GM18520 (cell line): Measurements from ENCODE around the gene TCF20.

ENCODE experiments used
- ATAC-seq: cut with Tn5 transposase; IDR thresholded peaks from one replicate; pipeline ENCODE4 v1.9.1; 2021; ENCODE audit not compliant: unreplicated experiment

The TCF20 gene

DNA sequence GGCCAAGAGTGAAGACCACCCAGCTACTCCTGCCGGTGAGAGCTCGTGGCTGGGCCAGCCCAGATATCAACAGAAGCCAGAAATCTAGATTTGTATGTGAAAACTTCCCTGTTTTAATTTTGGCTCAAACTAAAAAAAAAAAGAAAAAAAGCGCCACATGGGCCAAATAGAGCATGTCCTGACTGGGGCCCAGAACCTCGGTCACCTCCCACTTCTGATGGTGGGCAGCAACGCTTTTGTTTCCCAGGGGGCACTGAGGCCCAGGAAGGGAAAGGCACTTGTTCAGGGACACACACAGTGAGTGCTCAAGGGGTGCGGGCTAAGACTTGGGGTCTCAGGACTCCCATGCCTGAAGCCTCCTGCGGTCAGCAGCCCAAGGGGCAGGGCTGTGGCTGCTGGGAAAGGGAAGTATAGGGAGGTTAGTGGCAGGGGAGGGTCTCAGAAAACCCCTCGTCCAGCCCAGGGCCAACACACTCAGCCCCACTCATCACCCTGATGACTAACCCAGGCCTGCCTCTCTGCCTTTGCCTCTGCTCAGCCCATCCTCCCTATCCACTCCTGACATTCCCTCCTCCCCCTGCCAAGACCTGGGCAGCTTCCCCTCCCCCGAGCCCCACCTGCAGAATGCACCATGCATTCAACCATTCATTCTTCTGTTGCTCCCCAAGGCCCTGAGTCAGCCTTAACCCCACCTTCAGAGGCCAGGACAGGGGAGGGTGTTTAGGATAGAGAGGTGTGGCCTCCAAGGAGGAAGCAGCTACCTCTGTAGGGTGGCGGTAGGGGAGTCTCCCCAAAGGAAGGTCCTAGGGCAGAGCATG lies 30.0 kb upstream of the TCF20 start:
- no peak for ATAC-seq

DNA sequence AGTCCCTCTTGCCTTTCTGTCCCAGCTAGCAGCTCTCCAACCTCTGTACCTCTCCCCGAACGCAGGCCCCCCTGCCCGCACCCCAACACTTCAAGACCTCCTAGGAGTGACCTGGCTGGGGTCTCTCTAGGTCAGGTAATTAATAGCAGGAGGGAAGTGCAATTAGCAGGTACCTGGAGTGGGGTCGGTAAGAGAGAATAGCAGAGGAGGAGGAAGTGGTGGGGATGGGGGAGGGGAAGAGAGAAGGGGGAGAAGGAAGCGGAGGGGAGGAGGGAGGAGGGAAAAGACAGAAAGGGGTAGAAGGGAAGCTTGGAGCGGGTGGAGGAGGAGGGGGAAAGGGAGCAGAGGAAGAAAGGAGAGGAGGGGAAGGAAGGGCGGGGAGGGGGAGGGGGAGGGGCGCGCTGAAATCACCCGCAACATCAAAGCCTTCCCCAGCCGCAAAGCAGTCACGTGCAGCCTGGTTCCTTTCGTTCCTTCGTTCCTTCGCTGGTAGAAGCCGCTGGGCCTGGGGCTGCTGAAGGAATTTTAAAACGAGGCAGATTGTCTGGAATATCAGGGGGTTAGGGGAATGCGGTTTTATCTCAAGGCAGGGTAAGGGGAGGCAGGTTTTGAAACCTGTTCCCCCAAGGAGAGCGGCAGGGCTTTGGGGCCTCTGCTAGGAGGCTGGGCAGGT lies 29.3 kb upstream of the TCF20 start:
- no peak for ATAC-seq

DNA sequence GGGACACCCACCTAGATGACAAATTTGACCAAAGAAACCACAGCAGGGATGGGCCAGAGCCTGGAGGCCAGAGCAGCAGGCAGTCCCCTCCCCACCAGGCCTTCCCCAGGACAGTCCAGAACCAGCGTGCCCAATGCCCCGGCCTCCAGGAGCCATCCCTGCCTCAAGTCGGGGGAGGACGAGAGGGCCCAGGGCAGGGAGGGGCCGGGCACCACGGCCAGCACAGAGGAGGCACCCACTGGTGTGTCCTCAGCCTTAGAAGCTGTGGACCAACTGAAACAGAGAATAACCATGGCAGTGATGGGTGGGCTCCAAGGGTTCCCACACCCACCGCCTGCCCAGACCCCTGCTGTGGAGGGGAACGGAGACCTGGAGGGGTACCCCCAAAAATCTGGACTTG lies 28.3 kb upstream of the TCF20 start:
- no peak for ATAC-seq

DNA sequence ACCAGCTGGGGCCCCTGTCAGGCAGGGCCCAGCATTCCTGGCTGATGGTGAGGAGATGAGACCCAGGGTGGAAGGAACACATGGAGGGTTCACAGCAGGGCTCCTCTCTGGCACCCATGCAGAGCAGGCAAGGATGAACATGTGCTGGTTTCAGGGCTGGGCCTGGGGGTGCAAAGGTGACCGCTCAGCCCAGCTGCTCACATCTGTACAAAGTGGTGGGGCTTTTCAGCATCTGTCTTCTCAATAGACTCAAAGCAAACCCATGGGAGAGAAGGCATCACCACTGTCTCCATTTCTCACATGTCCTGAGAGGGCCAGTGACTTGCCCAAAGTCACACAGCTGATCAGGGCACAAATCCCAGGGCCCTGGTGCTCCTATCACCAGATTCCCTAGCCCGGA lies 27.3 kb upstream of the TCF20 start:
- ATAC-seq, result no peak

DNA sequence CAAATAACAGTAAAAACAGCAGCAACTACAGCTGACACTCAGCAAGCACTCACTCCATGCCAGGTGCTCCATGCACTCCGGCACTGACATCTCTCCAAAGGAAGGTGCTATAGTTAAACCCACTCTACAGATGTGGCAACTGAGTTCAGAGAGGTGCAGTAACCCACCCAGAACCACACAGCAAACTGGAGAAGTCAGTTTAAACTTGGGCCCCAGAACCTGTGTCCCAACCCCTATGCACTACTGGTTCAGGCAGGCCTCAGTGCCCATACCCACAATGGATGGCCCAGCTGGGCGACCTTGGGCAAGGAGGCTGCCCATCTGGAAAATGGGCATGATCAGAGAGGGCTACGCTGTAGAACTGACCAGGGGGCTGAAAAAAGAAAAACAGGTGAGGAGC lies 26.4 kb upstream of the TCF20 start:
- no peak for ATAC-seq

DNA sequence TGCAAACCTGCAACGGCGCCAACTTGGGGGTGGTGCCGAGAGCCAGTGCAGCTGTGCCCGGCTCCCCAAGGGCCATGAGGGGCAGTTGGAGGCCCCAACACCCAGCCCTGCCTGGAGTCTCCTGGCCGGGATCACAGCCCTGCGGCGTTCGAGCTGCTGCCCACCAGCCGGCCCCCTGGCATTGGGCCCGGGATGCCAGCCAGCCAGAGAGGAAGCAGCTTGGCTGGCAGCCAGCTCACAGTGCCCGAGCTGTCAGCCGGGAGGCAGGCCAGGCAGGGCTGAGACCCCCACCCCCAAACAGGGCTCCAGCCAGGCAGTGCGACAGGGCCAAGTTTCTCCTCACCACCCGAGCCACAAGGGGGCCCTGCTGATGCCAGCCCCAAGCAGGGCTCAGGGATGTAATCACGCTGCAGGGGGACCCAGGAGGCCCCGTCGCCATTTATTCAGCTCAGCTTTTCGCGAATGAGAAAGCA lies 26.0 kb upstream of the TCF20 start:
- no peak for ATAC-seq

DNA sequence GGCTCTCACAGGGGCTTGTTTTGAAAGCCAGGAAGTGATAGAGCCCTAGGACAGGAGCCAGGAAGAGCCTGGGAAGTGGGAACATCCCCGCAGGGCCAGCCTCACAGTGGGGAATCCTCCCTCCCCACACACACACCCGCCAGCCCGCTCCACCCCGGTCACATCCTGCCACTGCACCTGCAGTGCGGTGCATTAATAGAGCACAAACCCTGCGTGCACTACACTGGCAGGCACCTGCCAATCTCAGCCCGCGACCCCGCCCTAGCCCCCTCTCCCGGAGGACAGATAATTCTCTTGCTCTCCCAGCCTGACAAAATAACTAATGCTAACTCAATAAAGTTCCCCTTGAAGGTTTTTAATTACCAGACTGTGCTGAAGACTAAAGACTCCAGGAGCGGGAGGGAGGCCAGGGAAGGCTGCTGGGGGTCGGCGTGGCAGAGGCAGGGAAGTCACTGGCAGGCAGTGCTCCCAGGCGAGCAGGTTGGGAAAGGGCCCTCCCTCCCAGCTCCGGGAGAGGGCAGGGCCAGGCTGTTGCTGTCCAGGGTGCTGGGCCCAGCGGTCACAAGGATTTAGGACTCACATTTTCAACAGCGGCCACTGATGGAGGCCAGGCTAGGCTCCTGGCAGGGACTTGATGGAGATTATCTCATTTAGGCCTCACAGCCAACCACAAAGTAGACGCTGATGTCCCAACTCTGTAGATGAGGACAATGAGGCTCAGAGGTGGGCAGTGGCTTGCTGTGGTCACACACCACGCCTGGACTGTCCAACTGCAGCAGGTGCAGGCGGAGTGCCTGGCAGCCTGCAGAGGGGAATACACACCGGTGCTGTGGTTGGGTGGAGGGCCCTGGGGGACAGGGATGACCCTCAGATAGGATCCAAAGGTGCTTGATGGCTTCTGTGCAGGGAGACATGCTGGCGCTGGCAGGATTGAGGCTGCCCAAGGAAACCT lies 23.9 kb upstream of the TCF20 start:
- no peak for ATAC-seq

DNA sequence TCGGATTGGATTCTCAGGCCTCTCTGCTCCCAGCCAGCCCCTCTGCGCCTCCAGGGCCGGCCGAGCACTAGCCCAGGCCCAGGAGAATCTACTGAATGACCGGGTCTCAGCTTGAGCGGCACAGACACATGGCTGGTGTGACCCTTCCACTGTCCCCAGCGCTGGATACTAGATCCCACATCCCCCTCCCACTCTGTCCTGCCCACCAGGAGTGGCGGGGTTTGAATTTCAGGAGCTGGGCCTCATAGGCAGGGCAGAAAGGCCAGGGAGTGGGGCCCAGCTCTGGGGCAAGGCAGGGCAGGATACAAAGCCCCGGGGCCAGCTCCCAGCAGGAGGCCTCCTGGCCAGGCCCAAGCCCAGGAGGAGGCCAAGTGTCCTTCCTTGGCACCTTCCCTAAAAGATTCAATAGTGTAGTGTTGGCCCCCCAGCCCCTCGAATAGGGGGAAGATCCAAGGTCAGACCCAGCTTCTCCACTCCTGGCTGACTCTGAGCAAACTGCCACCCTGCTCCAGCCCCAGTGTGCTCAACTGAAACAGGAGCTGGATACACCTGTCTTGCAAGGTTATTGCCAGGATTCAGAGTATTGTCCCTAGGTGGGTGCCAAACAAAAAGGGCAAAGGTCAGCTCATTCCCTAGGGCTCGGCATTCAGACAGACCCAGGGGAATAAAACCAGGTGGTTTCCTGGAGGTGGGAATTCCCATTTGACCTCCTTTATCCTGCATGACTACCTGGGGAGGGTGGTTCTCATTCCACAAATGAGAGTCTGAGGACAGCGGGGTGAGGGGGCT lies 22.5 kb upstream of the TCF20 start:
- no peak for ATAC-seq

DNA sequence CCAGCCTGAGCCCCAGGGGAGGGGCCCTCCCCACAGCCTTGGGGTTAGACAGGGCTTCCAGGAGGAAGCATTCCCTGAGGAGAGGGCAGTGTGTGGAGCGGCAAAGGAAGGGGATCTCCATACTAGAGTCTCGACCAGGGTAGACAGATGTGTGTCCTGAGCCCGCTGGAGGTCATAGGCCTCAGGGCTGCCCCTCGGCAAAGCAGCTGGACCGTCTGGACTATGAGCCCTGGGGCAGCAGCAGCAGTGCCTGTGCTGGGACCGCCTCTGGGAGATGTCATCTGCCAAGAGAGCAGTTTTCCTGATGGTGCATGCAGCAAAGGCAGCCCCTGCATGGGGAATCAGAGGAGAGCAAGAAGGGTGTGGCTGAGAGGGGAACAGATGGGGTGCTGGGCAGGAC lies 20.8 kb upstream of the TCF20 start:
- ATAC-seq, result no peak

DNA sequence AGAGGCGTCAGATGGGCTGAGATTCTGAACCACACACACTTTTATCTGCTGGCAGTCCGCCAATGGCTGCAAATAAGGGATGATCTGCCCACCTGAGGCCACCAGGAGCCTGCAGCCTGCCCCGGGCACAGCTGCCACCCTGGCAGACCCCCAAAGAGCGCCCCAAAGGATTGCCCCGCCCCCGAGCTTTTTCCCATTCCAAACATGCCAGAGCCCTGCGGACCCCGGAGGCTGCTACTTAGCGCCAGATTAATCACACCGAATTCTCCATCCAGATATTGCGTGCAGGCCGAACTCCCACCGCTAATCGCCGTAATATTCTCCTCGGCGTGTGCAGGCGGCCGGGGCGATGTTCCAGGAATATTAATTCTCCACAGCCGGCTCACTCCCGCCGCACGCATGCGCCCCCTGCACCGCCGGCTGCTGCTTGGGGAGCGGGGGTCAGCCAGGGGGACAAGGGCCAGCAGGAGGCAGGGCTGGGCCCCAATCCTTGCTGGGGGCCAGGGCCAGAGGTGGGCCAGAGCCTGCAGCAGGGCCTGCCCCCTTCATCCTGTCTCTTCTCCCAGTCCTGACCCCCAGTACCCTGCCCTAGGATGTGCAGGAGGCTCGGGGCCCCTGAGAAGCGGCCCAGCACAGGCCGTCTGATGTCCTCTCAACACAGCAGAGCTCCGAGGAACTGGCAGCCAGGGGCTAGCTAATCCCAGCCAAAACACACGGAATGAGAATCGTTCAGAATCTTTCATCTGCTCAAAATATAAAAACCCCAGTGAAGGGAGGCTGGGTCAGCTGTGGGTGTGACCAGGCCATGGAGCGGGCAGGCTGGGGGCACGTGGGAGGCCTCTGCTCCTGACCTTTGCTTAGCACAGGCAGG lies 19.5 kb upstream of the TCF20 start:
- no peak for ATAC-seq

DNA sequence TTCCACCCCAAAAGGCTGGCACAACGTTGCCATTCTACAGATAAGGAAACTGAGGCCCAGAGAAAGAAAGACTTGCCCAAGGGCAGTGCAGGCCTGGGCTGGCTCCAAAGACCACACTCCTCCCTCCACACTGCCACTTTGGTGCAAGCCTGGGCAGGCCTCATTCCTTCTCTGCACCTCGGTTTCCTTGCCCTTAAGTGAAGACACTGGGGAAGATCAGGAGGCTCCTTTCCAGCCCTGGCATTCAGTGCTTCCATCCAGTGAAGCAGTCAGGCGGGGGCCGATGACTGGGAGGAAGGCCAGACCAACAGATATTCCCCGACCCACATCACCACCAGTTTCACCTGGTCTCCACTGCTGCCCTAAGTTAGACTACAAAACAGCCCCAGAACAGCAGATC lies 18.3 kb upstream of the TCF20 start:
- no peak for ATAC-seq

DNA sequence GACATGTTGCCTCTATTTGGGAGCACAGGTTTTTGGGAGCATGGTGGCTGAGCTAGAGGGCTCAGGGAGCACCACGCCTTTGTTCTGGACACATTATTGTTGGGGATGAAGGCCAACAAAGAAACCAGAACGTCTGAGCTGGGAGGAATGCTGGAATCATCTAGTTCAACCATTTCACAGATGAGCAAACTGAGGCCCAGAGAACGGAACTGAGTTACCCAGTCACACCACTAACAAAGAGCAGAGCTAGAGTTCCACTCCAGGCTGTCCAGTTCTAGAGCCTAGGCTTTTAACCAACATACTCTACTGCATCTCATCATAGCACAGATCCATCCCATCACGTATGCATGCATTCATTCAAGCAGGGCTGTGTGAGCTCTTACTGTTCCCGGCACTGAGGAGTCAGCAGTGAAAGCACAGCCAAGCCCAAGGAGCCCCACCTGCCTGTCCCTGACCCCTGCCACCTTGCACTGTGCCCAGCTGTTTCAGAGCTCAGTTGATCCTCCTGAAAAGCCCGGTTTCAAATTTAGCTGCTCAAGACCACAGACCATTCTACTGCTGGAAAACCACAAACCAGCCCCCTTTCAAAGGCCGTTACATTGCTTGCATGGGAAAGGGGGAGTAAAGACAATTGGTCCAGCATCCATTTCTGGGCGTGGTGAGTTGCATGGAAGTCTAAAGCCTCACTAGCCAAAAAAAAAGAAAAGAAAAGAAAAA lies 16.9 kb upstream of the TCF20 start:
- ATAC-seq, result no peak

DNA sequence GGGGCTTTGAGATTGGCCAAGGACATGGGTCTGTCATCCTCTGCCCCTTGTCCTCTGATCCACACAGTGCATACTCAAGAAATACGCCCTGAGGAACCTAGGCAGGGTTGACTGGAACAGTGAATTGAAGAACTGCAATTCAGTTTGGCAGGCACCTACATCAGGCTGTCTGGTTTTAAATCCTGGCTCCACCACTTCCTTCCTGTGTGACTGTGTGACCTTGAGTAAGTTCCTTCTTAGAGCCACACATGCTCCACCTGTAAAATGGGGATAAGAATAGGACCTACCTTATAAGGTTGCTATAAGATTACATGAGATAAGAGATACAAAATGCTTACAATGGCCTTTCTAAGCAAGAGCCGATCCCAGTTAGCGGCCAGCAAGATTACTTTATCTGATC lies 15.8 kb upstream of the TCF20 start:
- no peak for ATAC-seq

DNA sequence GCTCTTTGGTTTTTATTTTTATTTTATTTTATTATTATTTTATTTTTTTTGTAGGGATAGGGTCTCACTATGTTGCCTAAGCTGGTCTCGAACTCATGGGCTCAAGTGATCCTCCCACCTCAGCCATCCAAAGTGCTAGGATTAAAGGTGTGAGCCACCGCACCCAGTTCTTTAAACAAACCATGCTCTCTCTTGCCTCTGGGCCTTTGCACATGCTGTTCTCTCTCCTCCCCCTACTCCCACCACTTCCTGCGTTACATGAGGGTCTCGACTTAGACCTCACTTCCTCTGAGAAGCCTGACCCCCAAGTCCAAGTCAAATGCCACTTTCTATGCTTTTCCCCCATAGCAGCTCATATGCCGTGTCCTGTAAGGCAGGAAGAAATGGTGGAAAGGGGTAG lies 15.2 kb upstream of the TCF20 start:
- no peak for ATAC-seq

DNA sequence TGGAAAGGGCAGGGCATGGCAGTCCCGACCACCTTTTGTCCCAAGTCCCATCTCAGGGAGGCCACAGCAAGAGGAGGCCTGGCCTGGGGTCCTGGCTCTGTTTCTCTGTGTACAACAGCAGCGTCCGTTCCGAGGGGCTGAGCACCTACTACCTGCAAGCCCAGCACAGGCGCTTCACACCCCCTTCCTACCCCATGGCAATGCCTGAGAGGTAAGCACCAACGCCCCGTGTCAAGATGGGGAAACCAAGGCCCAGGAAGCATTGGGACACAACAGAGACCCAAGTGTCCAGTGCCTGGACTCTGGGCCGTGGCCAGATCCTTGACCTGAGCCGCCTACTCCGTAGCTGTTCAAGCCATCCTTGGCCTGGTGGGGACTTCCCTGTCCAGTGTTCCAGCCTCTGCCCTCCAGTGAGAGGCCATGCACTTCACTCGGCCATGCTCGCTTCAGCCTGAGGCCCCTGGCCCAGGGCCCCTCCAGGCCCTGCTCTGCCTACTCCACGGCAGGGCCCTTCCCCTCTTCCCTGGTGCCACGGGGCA lies 14.3 kb upstream of the TCF20 start:
- no peak for ATAC-seq

DNA sequence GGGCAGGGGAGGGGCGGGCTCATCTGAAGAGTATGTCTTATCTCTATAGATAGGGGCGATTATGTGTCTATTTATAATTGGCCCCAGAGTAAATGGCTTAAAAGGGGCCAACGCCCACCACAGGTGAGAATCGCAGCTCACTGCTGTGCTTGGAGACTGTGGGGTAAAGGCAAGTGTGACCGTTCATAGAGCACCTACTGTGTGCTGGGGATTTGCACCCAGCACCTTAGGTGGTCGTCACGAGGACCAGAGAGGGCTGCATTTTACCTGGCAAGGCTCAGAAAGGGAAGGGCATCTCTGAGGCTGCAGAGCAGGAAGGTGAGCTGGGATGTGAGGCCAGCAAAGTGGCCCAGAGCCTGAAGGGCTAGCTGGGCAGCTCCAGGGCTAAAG lies 13.7 kb upstream of the TCF20 start:
- no peak for ATAC-seq

DNA sequence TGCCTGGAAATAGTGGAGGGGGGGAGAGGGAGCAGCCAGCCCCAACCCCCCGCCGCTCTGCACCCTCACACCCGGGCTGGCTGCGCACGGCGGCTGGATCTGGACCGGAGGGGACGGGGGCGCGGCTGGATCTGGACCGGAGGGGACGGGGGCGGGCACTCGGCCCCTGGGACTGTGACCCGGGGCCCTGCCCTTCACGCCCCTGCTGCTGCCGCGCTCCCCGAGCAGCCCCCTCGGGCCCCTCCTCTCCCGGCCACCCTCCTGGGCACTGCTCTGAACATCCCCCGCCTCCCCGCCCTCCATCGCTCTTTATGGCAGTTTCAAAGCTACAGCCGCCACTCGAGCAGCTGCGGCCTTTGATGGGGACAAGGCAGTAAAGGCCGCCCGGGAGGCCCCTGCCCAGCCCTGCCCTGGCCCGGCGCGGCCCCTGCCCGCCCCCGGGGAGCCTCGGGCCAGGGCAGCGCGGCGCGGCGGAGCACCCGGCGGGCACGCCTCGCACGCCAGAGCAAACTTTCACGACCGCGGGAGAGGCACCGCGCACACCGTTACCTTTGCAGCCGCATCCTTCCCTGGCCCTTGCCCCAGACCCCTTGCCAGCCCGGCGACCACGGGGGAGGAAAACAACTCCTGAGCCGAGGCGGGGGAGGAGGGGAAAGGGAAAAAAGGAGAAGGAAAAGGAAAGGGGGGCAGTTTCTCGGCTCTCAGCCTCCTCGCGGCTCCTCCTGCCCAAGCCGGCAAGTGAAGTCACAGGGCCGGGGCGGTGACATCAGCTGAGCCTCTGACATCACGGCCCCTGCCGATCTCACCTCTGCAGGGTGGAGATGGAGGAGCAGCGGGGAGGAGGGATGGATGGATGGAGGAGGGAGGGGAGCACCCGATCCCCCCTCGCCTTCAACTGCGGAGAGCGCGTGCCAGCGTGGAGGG lies 13.1 kb upstream of the TCF20 start:
- no peak for ATAC-seq

DNA sequence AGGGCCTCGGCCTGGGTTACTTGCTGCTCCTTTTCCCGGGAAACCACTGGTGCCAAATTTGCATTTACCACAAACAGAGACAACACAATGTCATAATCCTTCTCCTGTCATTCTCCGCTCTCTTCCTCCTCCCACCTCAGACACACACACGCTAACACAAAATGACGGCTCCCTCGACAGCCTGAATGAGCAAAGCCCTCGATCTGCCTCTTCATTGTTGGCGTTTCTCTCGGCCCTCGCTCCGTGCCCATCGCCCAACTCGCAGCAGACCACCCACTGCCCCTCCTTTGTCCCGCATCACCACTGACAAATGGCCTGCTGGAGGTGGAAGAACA lies 12.5 kb upstream of the TCF20 start:
- no peak for ATAC-seq
